B cell (primary cell): Measurements from ENCODE around the gene SLC2A13.

Experiments
- CTCF ChIP-seq: fragments of 200-600 bp; IDR thresholded peaks from one replicate; pipeline ENCODE4 v1.8.0; 2022; ENCODE audit warnings: antibody characterized with exemption, mild to moderate bottlenecking
- EZH2 ChIP-seq: IDR thresholded peaks from 2 replicates; pipeline ENCODE4 v1.6.1; 2012; ENCODE audit warnings: borderline replicate concordance, low read depth, mild to moderate bottlenecking, moderate library complexity, low read length; ENCODE audit not compliant: insufficient read depth, poor library complexity, severe bottlenecking

- TF ChIP-seq CTCF (no peak), EZH2 (no peak)
Measured at GRCh38 chr12:40098406-40099145, 7.3 kb downstream of the SLC2A13 start.
